Neural cell (in vitro differentiated cells): ENCODE data around the gene LACTBL1. TPM values are rescaled to one million over a fixed set of nuclear protein-coding genes. Genes with fewer than 3 reads are reported as not detected.

ENCODE experiments used
- H2AFZ ChIP-seq: fragments of 200-600, 300-800 bp; sonication (generic), shearing (Covaris generic); 2 replicates; pipeline ENCODE4 v1.6.0; 2014; ENCODE audit warnings: low read depth, mild to moderate bottlenecking, antibody characterized with exemption, low read length, moderate library complexity
- H3F3A ChIP-seq: fragments of 200-600 bp; shearing (Covaris generic); 2 replicates; pipeline ENCODE4 v1.6.1; 2016; ENCODE audit warnings: mild to moderate bottlenecking, moderate library complexity, mixed read lengths, antibody characterized with exemption, low read length; ENCODE audit not compliant: insufficient read depth, poor library complexity, severe bottlenecking
- H3K27ac ChIP-seq: fragments of 200-600, 300-800 bp; sonication (generic), shearing (Covaris generic); 2 replicates; pipeline ENCODE4 v1.5.1; 2014; ENCODE audit warnings: mild to moderate bottlenecking, low read length, moderate library complexity
- H3K27me3 ChIP-seq: fragments of 300-800, 200-600 bp; sonication (generic), shearing (Covaris generic); 2 replicates; pipeline ENCODE4 v1.6.0; 2014; ENCODE audit warnings: mild to moderate bottlenecking, low read depth, low read length, moderate library complexity; ENCODE audit not compliant: insufficient read depth
- H3K36me3 ChIP-seq: fragments of 300-800, 200-600 bp; sonication (generic), shearing (Covaris generic); 2 replicates; pipeline ENCODE4 v1.5.1; 2014; ENCODE audit warnings: mild to moderate bottlenecking, antibody characterized with exemption, low read length, moderate library complexity; ENCODE audit not compliant: insufficient read depth
- H3K4me2 ChIP-seq: fragments of 300-800, 200-600 bp; sonication (generic), shearing (Covaris generic); 2 replicates; pipeline ENCODE4 v1.6.0; 2014; ENCODE audit warnings: mild to moderate bottlenecking, low read length
- H3K4me3 ChIP-seq: fragments of 300-800, 200-600 bp; sonication (generic), shearing (Covaris generic); 2 replicates; pipeline ENCODE4 v1.5.1; 2014; ENCODE audit warnings: mild to moderate bottlenecking, low read length, moderate library complexity
- H3K79me2 ChIP-seq: fragments of 200-600 bp; shearing (Covaris generic); replicated peaks from 2 replicates; pipeline ENCODE4 v1.6.0; 2014; ENCODE audit warnings: mild to moderate bottlenecking, low read length, moderate library complexity; ENCODE audit not compliant: insufficient read depth
- H3K9ac ChIP-seq: fragments of 300-800, 200-600 bp; sonication (generic), shearing (Covaris generic); 2 replicates; pipeline ENCODE4 v1.6.1; 2016; ENCODE audit warnings: mild to moderate bottlenecking, low read length, mixed read lengths
- H3K9me2 ChIP-seq: fragments of 200-600 bp; shearing (Covaris generic); 2 replicates; pipeline ENCODE4 v1.6.1; 2016; ENCODE audit warnings: mild to moderate bottlenecking, low read length, mixed read lengths; ENCODE audit not compliant: insufficient read depth
- H3K9me3 ChIP-seq: fragments of 200-600, 300-800 bp; sonication (generic), shearing (Covaris generic); 2 replicates; pipeline ENCODE4 v1.6.1; 2016; ENCODE audit warnings: mild to moderate bottlenecking, mixed run types, low read length, moderate library complexity, mixed read lengths
- H4K20me1 ChIP-seq: fragments of 200-600 bp; shearing (Covaris generic); 2 replicates; pipeline ENCODE4 v1.6.1; 2016; ENCODE audit warnings: mild to moderate bottlenecking, mixed run types; ENCODE audit not compliant: insufficient read depth
- CTCF ChIP-seq: fragments of 450-650 bp; IDR thresholded peaks from 2 replicates; pipeline ENCODE4 v1.5.1; 2014; ENCODE audit warnings: antibody characterized with exemption, mild to moderate bottlenecking, moderate library complexity; ENCODE audit not compliant: poor library complexity, severe bottlenecking
- EP300 ChIP-seq: fragments of 450-650 bp; conservative IDR thresholded peaks from 2 replicates; pipeline ENCODE4 v1.6.1; 2014; ENCODE audit warnings: antibody characterized with exemption, mild to moderate bottlenecking, moderate library complexity; ENCODE audit not compliant: poor library complexity, severe bottlenecking
- EZH2 ChIP-seq: fragments of 200-600, 300-800 bp; shearing (Covaris generic), sonication (generic); IDR thresholded peaks from 2 replicates; pipeline ENCODE4 v1.6.1; 2014; ENCODE audit warnings: antibody characterized with exemption, low read length, borderline replicate concordance, mild to moderate bottlenecking; ENCODE audit not compliant: insufficient read depth, poor library complexity, severe bottlenecking
- MXI1 ChIP-seq: fragments of 450-650 bp; conservative IDR thresholded peaks from 2 replicates; pipeline ENCODE4 v1.6.1; 2014; ENCODE audit warnings: antibody characterized with exemption, mild to moderate bottlenecking; ENCODE audit not compliant: poor library complexity, severe bottlenecking
- POLR2AphosphoS5 ChIP-seq: IDR thresholded peaks from 2 replicates; pipeline ENCODE4 v1.6.1; 2012
- RAD21 ChIP-seq: fragments of 450-650 bp; conservative IDR thresholded peaks from 2 replicates; pipeline ENCODE4 v1.6.1; 2014; ENCODE audit warnings: antibody characterized with exemption, mild to moderate bottlenecking, moderate library complexity
- REST ChIP-seq: IDR thresholded peaks from 2 replicates; pipeline ENCODE4 v1.6.1; 2012; ENCODE audit warnings: borderline replicate concordance
- SMC3 ChIP-seq: fragments of 450-650 bp; conservative IDR thresholded peaks from 2 replicates; pipeline ENCODE4 v1.6.1; 2014; ENCODE audit warnings: antibody characterized with exemption, mild to moderate bottlenecking, moderate library complexity; ENCODE audit not compliant: poor library complexity
- TAF1 ChIP-seq: IDR thresholded peaks from 2 replicates; pipeline ENCODE4 v1.6.1; 2012; ENCODE audit warnings: low read depth
- polyA plus RNA-seq: library from polyadenylated mRNA; depleted of rRNA; stranded (reverse); fragments of >200 nt; gene quantifications from 2 replicates; pipeline ENCODE4 v1.2.3, GENCODE V29; 2014

LACTBL1 gene
- polyA plus RNA-seq, 1 donor from 2014 or later, result not detected

- H3K9me3 ChIP-seq, result no peaks in the 10 kb centered on the region
- H4K20me1 ChIP-seq, result no peaks in the 10 kb centered on the region
- H3F3A ChIP-seq, result no peaks in the 10 kb centered on the region
- H3K27ac ChIP-seq, result no peak overlapping the region
- no peaks in the 10 kb centered on the region for H3K9me2 ChIP-seq
- no peak overlapping the region for H3K9ac ChIP-seq
- H3K27me3 ChIP-seq, result no peaks in the 10 kb centered on the region
- H3K79me2 ChIP-seq, result no peaks in the 10 kb centered on the region
- H2AFZ ChIP-seq, result no peak overlapping the region
- no peaks in the 10 kb centered on the region for H3K36me3 ChIP-seq
- H3K4me2 ChIP-seq, result no peak overlapping the region
- H3K4me3 ChIP-seq, result no peak overlapping the region
- TF ChIP-seq TAF1, result no peak
- TF ChIP-seq EZH2, result no peak
- no peak for TF ChIP-seq POLR2AphosphoS5
- no peak for TF ChIP-seq CTCF
- TF ChIP-seq MXI1, result no peak
- no peak for TF ChIP-seq RAD21
- TF ChIP-seq SMC3, result no peak
- TF ChIP-seq REST, result no peak
- no peak for TF ChIP-seq EP300
These were observed 28.2 kb downstream of the LACTBL1 start for GRCh38 chr1:22944346-22945055.

- Histone ChIP-seq H3K9me2 (no peaks in the 10 kb centered on the region), H4K20me1 (no peaks in the 10 kb centered on the region), H3K4me2 (no peak overlapping the region), H3K79me2 (no peaks in the 10 kb centered on the region), H2AFZ (no peak overlapping the region), H3K9ac (no peak overlapping the region), H3K9me3 (no peaks in the 10 kb centered on the region), H3K36me3 (no peaks in the 10 kb centered on the region), H3K4me3 (no peak overlapping the region), H3K27ac (no peak overlapping the region), H3K27me3 (no peaks in the 10 kb centered on the region), H3F3A (no peaks in the 10 kb centered on the region)
- TF ChIP-seq CTCF, result no peak
- TF ChIP-seq TAF1, result no peak
- TF ChIP-seq EP300, result no peak
- TF ChIP-seq REST, result no peak
- no peak for TF ChIP-seq RAD21
- TF ChIP-seq EZH2, result no peak
- no peak for TF ChIP-seq MXI1
- no peak for TF ChIP-seq SMC3
- no peak for TF ChIP-seq POLR2AphosphoS5
These were observed 31.4 kb downstream of the LACTBL1 start for GRCh38 chr1:22941257-22941656.
